GM12878 (cell line): ENCODE results near the gene DNAAF3. TPM values are rescaled to one million over a fixed set of nuclear protein-coding genes. Genes with fewer than 3 reads are reported as not detected.

ENCODE experiments used
- ATAC-seq: fragments of 200-7000 bp; cut with Tn5 transposase; 3 replicates; pipeline ENCODE4 v1.9.1; 2020; ENCODE audit warnings: mild to moderate bottlenecking, moderate library complexity
- BruUV-seq: library from RNA; stranded (reverse); fragments of 400-500 nt; replicated peaks from 2 replicates; lab custom pipeline; 2021; lab: Mats Ljungman, UMichigan
- CTCF ChIA-PET: fragments of 300-600 bp; sonication (Branson Sonifier 250); formaldehyde crosslinking; extraction: SDS; loops from one replicate; lab custom pipeline; 2021; ENCODE audit warnings: inconsistent platforms; lab: Yijun Ruan, JAX
- POLR2A ChIA-PET: fragments of 350-600 bp; formaldehyde crosslinking; extraction: SDS; loops from one replicate; lab custom pipeline; 2021; ENCODE audit warnings: inconsistent platforms; lab: Charles Lee
- RAD21 ChIA-PET: fragments of 300-600 bp; sonication (Branson Sonifier 250); formaldehyde crosslinking; loops from one replicate; lab custom pipeline; 2023; ENCODE audit warnings: antibody characterized with exemption; ENCODE audit not compliant: unreplicated experiment; lab: Charles Lee
- SMC1A ChIA-PET: fragments of 300-600 bp; sonication (Branson Sonifier 250); formaldehyde crosslinking; loops from one replicate; lab custom pipeline; 2023; ENCODE audit not compliant: unreplicated experiment, uncharacterized antibody; lab: Charles Lee
- DNase-seq: peaks from one replicate; pipeline ENCODE4 v3.0.0-alpha.2; 2011; ENCODE audit warnings: low read depth, low spot score
- FAIRE-seq: peaks from 3 replicates; lab custom pipeline; 2011; peaks lifted over from hg19 to GRCh38; lab: Jason Lieb, UNC
- H2AFZ ChIP-seq: 2 replicates; pipeline ENCODE4 v1.6.0; 2011; ENCODE audit warnings: low read depth, low read length, control low read depth; ENCODE audit not compliant: control insufficient read depth
- H3K27ac ChIP-seq: 2 replicates; pipeline ENCODE4 v1.5.1; 2011; ENCODE audit warnings: control low read depth; ENCODE audit not compliant: control insufficient read depth, insufficient read depth
- H3K27me3 ChIP-seq, 2 experiments: replicated peaks in 1 of 2; 2 replicates each; pipeline versions ENCODE4 v1.6.0 to v1.6.1; 2011; ENCODE audit warnings: low read length in 1 of 2; ENCODE audit not compliant: control insufficient read depth in 2 of 2, insufficient read depth in 2 of 2
- H3K36me3 ChIP-seq, 2 experiments: 2 replicates each; pipeline ENCODE4 v1.5.1; 2011; ENCODE audit warnings: low read length in 1 of 2; ENCODE audit not compliant: control insufficient read depth in 2 of 2, insufficient read depth in 2 of 2
- H3K4me1 ChIP-seq: 2 replicates; pipeline ENCODE4 v1.6.1; 2011; ENCODE audit warnings: mild to moderate bottlenecking, low read length, moderate library complexity, mixed read lengths; ENCODE audit not compliant: control insufficient read depth, insufficient read depth
- H3K4me2 ChIP-seq: 2 replicates; pipeline ENCODE4 v1.6.0; 2011; ENCODE audit warnings: control low read depth; ENCODE audit not compliant: control insufficient read depth, insufficient read depth
- H3K4me3 ChIP-seq: fragments of 200-600 bp; sonication (generic); 2 replicates; pipeline ENCODE4 v1.5.1; 2016
- H3K79me2 ChIP-seq: 2 replicates; pipeline ENCODE4 v1.6.0; 2011; ENCODE audit warnings: low read length; ENCODE audit not compliant: control insufficient read depth, insufficient read depth
- H3K9ac ChIP-seq: 2 replicates; pipeline ENCODE4 v1.8.0; 2011; ENCODE audit warnings: low read length, control low read depth, mixed read lengths; ENCODE audit not compliant: control insufficient read depth, insufficient read depth
- H3K9me3 ChIP-seq: replicated peaks from 3 replicates; pipeline ENCODE4 v1.5.1; 2011; ENCODE audit warnings: mild to moderate bottlenecking, low read length; ENCODE audit not compliant: control insufficient read depth, insufficient read depth
- H4K20me1 ChIP-seq: 2 replicates; pipeline ENCODE4 v1.6.0; 2011; ENCODE audit not compliant: control insufficient read depth, insufficient read depth
- EZH2 ChIP-seq: IDR thresholded peaks from 2 replicates; pipeline ENCODE4 v1.6.1; 2012; ENCODE audit warnings: low read depth, mild to moderate bottlenecking, control low read depth, inconsistent platforms, low read length, borderline replicate concordance; ENCODE audit not compliant: control insufficient read depth
- JUND ChIP-seq: IDR thresholded peaks from 2 replicates; pipeline ENCODE4 v1.6.1; 2012; ENCODE audit warnings: low read depth, mild to moderate bottlenecking, low read length, improper control_type of control experiment, moderate library complexity
- LARP7 ChIP-seq: fragments of 450-650 bp; IDR thresholded peaks from 2 replicates; pipeline ENCODE4 v1.6.1; 2017; ENCODE audit warnings: mild to moderate bottlenecking
- NR2C1 ChIP-seq: fragments of 450-650 bp; IDR thresholded peaks from 2 replicates; pipeline ENCODE4 v1.6.1; 2017; ENCODE audit warnings: antibody characterized with exemption, mild to moderate bottlenecking, moderate library complexity
- PBX3 ChIP-seq: IDR thresholded peaks from 2 replicates; pipeline ENCODE4 v1.6.1; 2011; ENCODE audit warnings: mild to moderate bottlenecking, low read depth, low read length, moderate library complexity; ENCODE audit not compliant: insufficient replicate concordance
- RCOR1 ChIP-seq: conservative IDR thresholded peaks from 2 replicates; pipeline ENCODE4 v1.6.1; 2012; ENCODE audit warnings: low read depth, low read length, improper control_type of control experiment
- RUNX3 ChIP-seq: IDR thresholded peaks from 2 replicates; pipeline ENCODE4 v1.6.1; 2012; ENCODE audit warnings: low read length, inconsistent platforms
- TCF12 ChIP-seq: IDR thresholded peaks from 2 replicates; pipeline ENCODE4 v1.6.1; 2011; ENCODE audit warnings: low read depth, mild to moderate bottlenecking, low read length
- TCF3 ChIP-seq: IDR thresholded peaks from 2 replicates; pipeline ENCODE4 v1.6.1; 2012; ENCODE audit warnings: low read depth, mild to moderate bottlenecking, low read length, borderline replicate concordance; ENCODE audit not compliant: insufficient read depth
- TCF7 ChIP-seq: IDR thresholded peaks from 2 replicates; pipeline ENCODE4 v1.6.1; 2014; ENCODE audit warnings: antibody characterized with exemption, borderline replicate concordance
- WGBS: methylation state at CpG from one replicate; pipeline ENCODE4 v1.1.6; 2016; ENCODE audit warnings: low lambda C conversion rate; ENCODE audit not compliant: insufficient replicate concordance, insufficient coverage; ENCODE audit errors: missing lambda C conversion rate; 5-methylcytosine and 5-hydroxymethylcytosine counted together
- in situ Hi-C: fragments of 300-500 bp; cut with MboI; formaldehyde crosslinking; loops from 9 replicates; pipeline ENCODE4 v1.14.3; 2018; ENCODE audit warnings: mixed read lengths
- intact Hi-C: fragments of 100-400 bp; cut with micrococcal nuclease; formaldehyde crosslinking; loops from one replicate; pipeline ENCODE4 v1.14.2; 2022; ENCODE audit not compliant: unreplicated experiment
- polyA plus RNA-seq, 11 experiments: library from polyadenylated mRNA; depleted of rRNA in 4 of 11; unstranded in 6 of 11; stranded (reverse) in 5 of 11; fragments of >200 nt; fragmentation: Nextera tagmentation in 4 of 11; fragmentation: Illumina TruSeq in 1 of 11; extraction: Ambion mirVana in 4 of 11; extraction: Trizol in 1 of 11; gene quantifications; 1 replicate in 1 of 11; 2 replicates in 10 of 11; pipeline versions ENCODE4 v1.2.1 to v1.2.3, GENCODE V29; 2011 to 2016; ENCODE audit warnings: inconsistent platforms in 2 of 11, missing spikeins in 2 of 11, low read depth in 1 of 11
- total RNA-seq, 4 experiments: library from RNA; depleted of rRNA in 3 of 4; stranded (reverse); fragments of >200 nt in 3 of 4; fragmentation: Illumina TruSeq in 1 of 4; extraction: Trizol in 1 of 4; gene quantifications; 2 replicates each; pipeline versions ENCODE4 v1.2.1 to v1.2.3, GENCODE V29; 2013 to 2021
- TF ChIP-seq, protein P1 (sequence below): fragments of 450-650 bp; IDR thresholded peaks from 2 replicates; pipeline ENCODE4 v1.6.1; 2017; ENCODE audit warnings: borderline replicate concordance
- TF ChIP-seq, protein P2 (sequence below): IDR thresholded peaks from 2 replicates; pipeline ENCODE4 v1.6.1; 2011; ENCODE audit warnings: borderline replicate concordance, low read depth, mild to moderate bottlenecking, moderate library complexity, mixed read lengths, low read length; ENCODE audit not compliant: insufficient read depth; ENCODE audit errors: extremely low read length

Gene DNAAF3
- total and polyA plus RNA-seq, 10 of the 15 experiments (the other 5 are each of a cell fraction or from before 2014, with no cell fraction given): not detected

- CTCF ChIA-PET: interaction anchor here (1.2 to 1.4 kb wide), 2 partner anchors 13 to 330 kb away, joined by 3 read pairs; no protein-coding TSS in a partner anchor
- SMC1A ChIA-PET: interaction anchor here (0.8 kb wide), 1 partner anchor 37 kb away, joined by 3 read pairs; no protein-coding TSS in a partner anchor
- H3K79me2 ChIP-seq: no peaks in the 10 kb centered on the region
- H3K9ac ChIP-seq: no peak overlapping the region
- peak overlapping the region; percentile 58 for H2AFZ ChIP-seq
- H4K20me1 ChIP-seq: no peaks in the 10 kb centered on the region
- peaks cover 0 to 7% of the 10 kb centered on the region in 2 experiments; a peak in 1 of 4 replicates for H3K27me3 ChIP-seq
- WGBS: 1% methylated on average over 19 of the region's 37 CpGs
- RAD21 ChIA-PET: no interaction called here
- no peak for FAIRE-seq
- peaks cover 1% of the 10 kb centered on the region; the same call in 1 of the 3 replicates for H3K9me3 ChIP-seq
- no peak for ATAC-seq
- H3K4me2 ChIP-seq: peak overlapping the region; percentile 67; the same call in 1 of the 2 replicates
- H3K27ac ChIP-seq: no peak overlapping the region
- TF ChIP-seq EZH2 (no peak), TCF12 (no peak), NR2C1 (no peak), TCF3 (no peak), TCF7 (no peak), RCOR1 (no peak), LARP7 (no peak), JUND (no peak), RUNX3 (no peak), PBX3 (no peak)
- TF ChIP-seq, protein P1, sequence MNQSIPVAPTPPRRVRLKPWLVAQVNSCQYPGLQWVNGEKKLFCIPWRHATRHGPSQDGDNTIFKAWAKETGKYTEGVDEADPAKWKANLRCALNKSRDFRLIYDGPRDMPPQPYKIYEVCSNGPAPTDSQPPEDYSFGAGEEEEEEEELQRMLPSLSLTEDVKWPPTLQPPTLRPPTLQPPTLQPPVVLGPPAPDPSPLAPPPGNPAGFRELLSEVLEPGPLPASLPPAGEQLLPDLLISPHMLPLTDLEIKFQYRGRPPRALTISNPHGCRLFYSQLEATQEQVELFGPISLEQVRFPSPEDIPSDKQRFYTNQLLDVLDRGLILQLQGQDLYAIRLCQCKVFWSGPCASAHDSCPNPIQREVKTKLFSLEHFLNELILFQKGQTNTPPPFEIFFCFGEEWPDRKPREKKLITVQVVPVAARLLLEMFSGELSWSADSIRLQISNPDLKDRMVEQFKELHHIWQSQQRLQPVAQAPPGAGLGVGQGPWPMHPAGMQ: no peak
- TF ChIP-seq, protein P2, sequence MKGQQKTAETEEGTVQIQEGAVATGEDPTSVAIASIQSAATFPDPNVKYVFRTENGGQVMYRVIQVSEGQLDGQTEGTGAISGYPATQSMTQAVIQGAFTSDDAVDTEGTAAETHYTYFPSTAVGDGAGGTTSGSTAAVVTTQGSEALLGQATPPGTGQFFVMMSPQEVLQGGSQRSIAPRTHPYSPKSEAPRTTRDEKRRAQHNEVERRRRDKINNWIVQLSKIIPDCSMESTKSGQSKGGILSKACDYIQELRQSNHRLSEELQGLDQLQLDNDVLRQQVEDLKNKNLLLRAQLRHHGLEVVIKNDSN: no peak
- TF ChIP-seq, all 136 proteins: peak for 0
- no peak for DNase-seq
- Histone ChIP-seq H3K4me3 (no peak overlapping the region), H3K36me3 (no peaks in the 10 kb centered on the region), H3K4me1 (peaks cover 4% of the 10 kb centered on the region)
- in situ Hi-C loops: no loop called here
- intact Hi-C loops: no loop called here
- POLR2A ChIA-PET: no interaction called here
- no TSS peak for BruUV-seq
Measured at GRCh38 chr19:55173714-55174409, 7.4 kb upstream of the DNAAF3 start.
